Endothelial cell (in vitro differentiated cells): ENCODE results near the gene ZNF619. TPM values are rescaled to one million over a fixed set of nuclear protein-coding genes. Genes with fewer than 3 reads are reported as not detected.
A peak's percentile ranks its signal among the peaks of the same experiment; 100 is the strongest.
"Not testable (repeated sequence)": the region's sequence is repeated elsewhere in the genome, so short reads cannot be mapped to it uniquely, and the experiment has no call there.

Source experiments
- DNase-seq: peaks from one replicate; pipeline ENCODE4 v3.0.0; 2021; ENCODE audit warnings: low spot score
- H3K27ac Mint-ChIP-seq: one replicate; pipeline ENCODE4 v1.8.0; 2021; ENCODE audit warnings: mixed read lengths, inconsistent platforms; ENCODE audit not compliant: unreplicated experiment
- H3K27me3 Mint-ChIP-seq: one replicate; pipeline ENCODE4 v1.8.0; 2021; ENCODE audit warnings: mild to moderate bottlenecking, moderate library complexity, mixed read lengths, inconsistent platforms; ENCODE audit not compliant: unreplicated experiment
- H3K36me3 Mint-ChIP-seq: one replicate; pipeline ENCODE4 v1.8.0; 2021; ENCODE audit warnings: mild to moderate bottlenecking, low read depth, mixed read lengths, inconsistent platforms; ENCODE audit not compliant: unreplicated experiment
- H3K4me1 Mint-ChIP-seq: one replicate; pipeline ENCODE4 v1.8.0; 2021; ENCODE audit warnings: mild to moderate bottlenecking, mixed read lengths, inconsistent platforms; ENCODE audit not compliant: unreplicated experiment
- H3K4me3 Mint-ChIP-seq: one replicate; pipeline ENCODE4 v1.8.0; 2021; ENCODE audit warnings: mild to moderate bottlenecking, mixed read lengths, inconsistent platforms; ENCODE audit not compliant: unreplicated experiment
- H3K9me3 Mint-ChIP-seq: one replicate; pipeline ENCODE4 v1.8.0; 2021; ENCODE audit warnings: mixed read lengths, inconsistent platforms; ENCODE audit not compliant: unreplicated experiment
- total RNA-seq: library from RNA; stranded (reverse); fragmentation: NEBNext Ultra II Directional; extraction: Animal tissue kit (Norgen Biotek cat#: 25700); gene quantifications from one replicate; pipeline ENCODE4 v1.2.1, GENCODE V29; 2021; ENCODE audit not compliant: unreplicated experiment
- TF ChIP-seq, protein P1 (sequence below): fragments of 200-600 bp; sonication (generic); IDR thresholded peaks from one replicate; pipeline ENCODE4 v1.5.0; 2021; ENCODE audit warnings: antibody characterized with exemption; ENCODE audit not compliant: unreplicated experiment

ZNF619 gene
- total RNA-seq, 1 donor from 2014 or later = 8.0 TPM

GRCh38 chr3:40458473-40458872 is 18.4 kb upstream of the ZNF619 start:
- H3K9me3 Mint-ChIP-seq = no peaks in the 10 kb centered on the region
- H3K27ac Mint-ChIP-seq = no peak overlapping the region
- H3K4me3 Mint-ChIP-seq = peak overlapping the region; percentile 96
- no peaks in the 10 kb centered on the region for H3K27me3 Mint-ChIP-seq
- DNase-seq = no peak
- peaks cover 31% of the 10 kb centered on the region for H3K36me3 Mint-ChIP-seq
- TF ChIP-seq, protein P1, sequence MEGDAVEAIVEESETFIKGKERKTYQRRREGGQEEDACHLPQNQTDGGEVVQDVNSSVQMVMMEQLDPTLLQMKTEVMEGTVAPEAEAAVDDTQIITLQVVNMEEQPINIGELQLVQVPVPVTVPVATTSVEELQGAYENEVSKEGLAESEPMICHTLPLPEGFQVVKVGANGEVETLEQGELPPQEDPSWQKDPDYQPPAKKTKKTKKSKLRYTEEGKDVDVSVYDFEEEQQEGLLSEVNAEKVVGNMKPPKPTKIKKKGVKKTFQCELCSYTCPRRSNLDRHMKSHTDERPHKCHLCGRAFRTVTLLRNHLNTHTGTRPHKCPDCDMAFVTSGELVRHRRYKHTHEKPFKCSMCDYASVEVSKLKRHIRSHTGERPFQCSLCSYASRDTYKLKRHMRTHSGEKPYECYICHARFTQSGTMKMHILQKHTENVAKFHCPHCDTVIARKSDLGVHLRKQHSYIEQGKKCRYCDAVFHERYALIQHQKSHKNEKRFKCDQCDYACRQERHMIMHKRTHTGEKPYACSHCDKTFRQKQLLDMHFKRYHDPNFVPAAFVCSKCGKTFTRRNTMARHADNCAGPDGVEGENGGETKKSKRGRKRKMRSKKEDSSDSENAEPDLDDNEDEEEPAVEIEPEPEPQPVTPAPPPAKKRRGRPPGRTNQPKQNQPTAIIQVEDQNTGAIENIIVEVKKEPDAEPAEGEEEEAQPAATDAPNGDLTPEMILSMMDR = no peak
- H3K4me1 Mint-ChIP-seq = peaks cover 21% of the 10 kb centered on the region

DNA sequence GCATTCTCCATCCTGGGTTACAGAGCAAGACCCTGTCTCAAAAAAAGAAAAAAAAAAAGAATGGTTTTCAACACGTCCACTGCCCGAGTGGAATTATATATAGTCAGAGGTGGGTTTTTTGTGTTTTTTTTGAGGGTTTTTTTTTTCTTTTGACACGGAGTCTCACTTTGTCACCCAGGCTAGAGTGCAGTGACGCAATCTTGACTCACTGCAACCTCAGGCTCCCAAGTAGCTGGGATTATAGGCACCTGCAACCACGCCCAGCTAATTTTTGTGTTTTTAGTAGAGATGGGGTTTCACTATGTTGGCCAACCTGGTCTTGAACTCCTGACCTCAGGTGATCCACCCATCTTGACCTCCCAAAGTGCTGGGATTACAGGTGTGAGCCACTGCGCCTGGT is 16.4 kb upstream of the ZNF619 start:
- not testable (repeated sequence) for H3K27me3 Mint-ChIP-seq, H3K27ac Mint-ChIP-seq, H3K4me3 Mint-ChIP-seq, DNase-seq, H3K9me3 Mint-ChIP-seq
- Mint-ChIP-seq H3K4me1 (peaks cover 31% of the 10 kb centered on the region), H3K36me3 (peaks cover 31% of the 10 kb centered on the region)

DNA sequence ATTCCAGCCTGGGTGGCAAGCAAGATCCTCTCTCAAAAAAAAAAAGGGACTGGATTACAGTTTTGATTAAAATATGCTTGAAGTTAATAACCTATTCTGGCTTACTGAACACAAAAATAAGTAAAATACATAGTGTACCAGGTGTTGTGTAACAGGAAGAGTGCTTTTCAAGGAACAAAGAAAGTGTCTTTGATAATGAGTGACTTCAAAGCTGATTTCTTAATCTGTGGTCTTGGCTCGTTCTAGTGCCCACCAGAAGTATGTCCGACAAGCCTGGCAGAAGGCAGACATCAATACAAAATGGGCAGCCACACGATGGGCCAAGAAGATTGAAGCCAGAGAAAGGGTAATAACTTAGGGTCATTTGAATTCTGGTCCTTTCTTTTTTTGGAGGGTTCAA is 15.8 kb upstream of the ZNF619 start:
- Mint-ChIP-seq H3K36me3 (peaks cover 31% of the 10 kb centered on the region), H3K4me1 (peaks cover 31% of the 10 kb centered on the region), H3K27me3 (no peaks in the 10 kb centered on the region), H3K4me3 (peak overlapping the region; percentile 3), H3K9me3 (no peaks in the 10 kb centered on the region), H3K27ac (no peak overlapping the region)
- TF ChIP-seq, protein P1 = no peak
- no peak for DNase-seq

- not testable (repeated sequence) for H3K4me3 Mint-ChIP-seq, H3K27me3 Mint-ChIP-seq, H3K9me3 Mint-ChIP-seq, H3K27ac Mint-ChIP-seq, DNase-seq
- Mint-ChIP-seq H3K4me1 (peaks cover 22% of the 10 kb centered on the region), H3K36me3 (peaks cover 28% of the 10 kb centered on the region)
These were observed 14.1 kb upstream of the ZNF619 start for GRCh38 chr3:40462838-40463237.

- no peaks in the 10 kb centered on the region for H3K9me3 Mint-ChIP-seq
- TF ChIP-seq, protein P1 = no peak
- H3K27me3 Mint-ChIP-seq = no peaks in the 10 kb centered on the region
- no peak overlapping the region for H3K27ac Mint-ChIP-seq
- H3K36me3 Mint-ChIP-seq = peaks cover 21% of the 10 kb centered on the region
- no peak for DNase-seq
- H3K4me1 Mint-ChIP-seq = peaks cover 15% of the 10 kb centered on the region
- no peak overlapping the region for H3K4me3 Mint-ChIP-seq
These were observed 13.3 kb upstream of the ZNF619 start for GRCh38 chr3:40463579-40463978.

DNA sequence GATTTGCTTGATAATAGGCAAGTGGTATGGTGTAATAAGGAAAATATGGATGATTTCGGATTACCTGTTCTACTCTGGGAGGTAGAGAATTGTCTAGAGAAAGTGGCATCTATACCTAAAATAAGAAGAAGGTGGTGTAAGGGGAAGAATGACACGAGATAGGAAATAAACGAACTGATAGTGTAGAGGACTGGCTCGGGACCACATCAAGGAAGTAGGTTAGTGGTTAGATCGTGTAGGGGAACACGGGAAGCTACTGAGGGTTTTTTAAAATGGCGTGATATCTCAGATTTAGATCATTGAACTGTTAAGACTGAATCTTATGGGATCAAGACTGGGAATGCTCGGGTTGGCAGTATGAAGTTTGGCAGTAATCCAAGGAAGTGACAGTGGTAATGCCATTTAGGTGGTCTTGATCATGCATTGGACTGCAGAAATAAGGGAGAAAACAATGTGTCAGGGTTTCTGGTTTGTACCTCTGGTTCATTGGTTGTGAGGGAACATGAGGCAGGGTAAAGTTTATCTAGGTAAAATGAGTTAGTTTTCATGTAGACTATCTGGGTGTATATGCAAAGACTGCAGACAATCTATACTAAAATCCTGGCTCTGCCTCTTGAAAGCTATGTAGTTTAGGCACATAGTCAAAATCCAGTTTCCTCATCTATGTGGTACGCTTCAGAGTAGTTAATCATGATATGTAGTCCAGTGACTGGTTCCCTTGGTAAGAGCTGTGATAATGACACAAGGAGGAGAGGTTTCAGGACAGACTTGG is 12.4 kb upstream of the ZNF619 start:
- no peak overlapping the region for H3K4me3 Mint-ChIP-seq
- H3K36me3 Mint-ChIP-seq = peaks cover 13% of the 10 kb centered on the region
- TF ChIP-seq, protein P1 = no peak
- no peaks in the 10 kb centered on the region for H3K9me3 Mint-ChIP-seq
- peak overlapping the region; percentile 37 for H3K27ac Mint-ChIP-seq
- H3K27me3 Mint-ChIP-seq = no peaks in the 10 kb centered on the region
- peaks cover 12% of the 10 kb centered on the region for H3K4me1 Mint-ChIP-seq
- DNase-seq = no peak
